ENCODE data around the gene XYLT1. TPM values are rescaled to one million over a fixed set of nuclear protein-coding genes. Genes with fewer than 3 reads are reported as not detected.

XYLT1 gene
- total RNA-seq, 2 donors from 2014 or later = 6.0 to 15.2 TPM

DNA sequence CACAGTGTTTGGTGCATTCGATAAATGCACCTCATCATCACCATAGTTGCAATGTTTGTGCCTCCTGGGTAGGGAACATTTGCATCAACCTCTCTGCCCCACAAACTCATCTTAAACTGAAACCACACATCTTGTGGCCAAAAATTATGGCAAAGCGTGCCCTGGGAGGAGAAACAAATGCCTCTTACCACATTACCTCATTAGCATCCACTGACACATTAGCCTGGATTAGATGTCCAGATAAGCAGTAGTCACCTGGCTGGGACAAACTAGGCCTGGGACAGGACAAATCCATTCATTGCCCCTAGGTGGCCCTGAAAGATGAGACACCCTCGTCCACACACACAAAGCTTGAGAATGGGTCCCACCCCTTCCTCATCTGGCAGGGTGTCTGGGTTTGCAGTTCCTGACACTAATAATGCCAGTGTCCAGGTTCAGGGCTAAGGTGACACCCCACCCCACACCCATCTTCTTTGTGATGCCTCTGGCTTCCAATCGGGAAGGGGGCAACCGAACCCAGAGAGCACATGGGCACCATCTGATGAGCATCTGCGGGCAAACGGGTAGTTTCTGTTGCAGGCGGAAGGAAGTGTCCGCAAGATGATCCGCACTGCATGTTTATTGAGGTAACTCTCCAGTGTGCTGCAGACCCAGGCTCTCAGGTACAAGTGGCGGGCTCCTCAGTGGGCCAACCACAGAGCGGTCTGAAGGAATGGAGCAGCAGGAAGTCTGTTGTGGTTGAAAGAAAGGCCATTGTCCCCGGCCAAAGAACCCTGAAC lies 8.6 kb downstream of the XYLT1 start:
- DNase-seq (no peak), ATAC-seq (no peak)
- Histone ChIP-seq H3K4me3 (no peak overlapping the region), H3K9me3 (no peaks in the 10 kb centered on the region), H3K27ac (no peak overlapping the region), H3K27me3 (no peaks in the 10 kb centered on the region), H3K36me3 (replicated peaks in 1 of 2; ENCODE audit: insufficient read depth in 1 of 2, low read depth in 2 of 2) (no peaks in the 10 kb centered on the region), H3K4me1 (no peaks in the 10 kb centered on the region)
- WGBS, 2 donors = 82 to 86% methylated on average over 8 to 13 of the region's 13 CpGs
- intact Hi-C loops (cut with DNase I) = loop anchor here (10.0 kb wide), 2 partner anchors 47 to 187 kb away; no protein-coding TSS in a partner anchor
- TF ChIP-seq, protein P1, sequence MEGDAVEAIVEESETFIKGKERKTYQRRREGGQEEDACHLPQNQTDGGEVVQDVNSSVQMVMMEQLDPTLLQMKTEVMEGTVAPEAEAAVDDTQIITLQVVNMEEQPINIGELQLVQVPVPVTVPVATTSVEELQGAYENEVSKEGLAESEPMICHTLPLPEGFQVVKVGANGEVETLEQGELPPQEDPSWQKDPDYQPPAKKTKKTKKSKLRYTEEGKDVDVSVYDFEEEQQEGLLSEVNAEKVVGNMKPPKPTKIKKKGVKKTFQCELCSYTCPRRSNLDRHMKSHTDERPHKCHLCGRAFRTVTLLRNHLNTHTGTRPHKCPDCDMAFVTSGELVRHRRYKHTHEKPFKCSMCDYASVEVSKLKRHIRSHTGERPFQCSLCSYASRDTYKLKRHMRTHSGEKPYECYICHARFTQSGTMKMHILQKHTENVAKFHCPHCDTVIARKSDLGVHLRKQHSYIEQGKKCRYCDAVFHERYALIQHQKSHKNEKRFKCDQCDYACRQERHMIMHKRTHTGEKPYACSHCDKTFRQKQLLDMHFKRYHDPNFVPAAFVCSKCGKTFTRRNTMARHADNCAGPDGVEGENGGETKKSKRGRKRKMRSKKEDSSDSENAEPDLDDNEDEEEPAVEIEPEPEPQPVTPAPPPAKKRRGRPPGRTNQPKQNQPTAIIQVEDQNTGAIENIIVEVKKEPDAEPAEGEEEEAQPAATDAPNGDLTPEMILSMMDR (IDR thresholded peaks at IDR 0.05) = no peak
- TF ChIP-seq POLR2A (IDR thresholded peaks at IDR 0.05) = no peak

DNA sequence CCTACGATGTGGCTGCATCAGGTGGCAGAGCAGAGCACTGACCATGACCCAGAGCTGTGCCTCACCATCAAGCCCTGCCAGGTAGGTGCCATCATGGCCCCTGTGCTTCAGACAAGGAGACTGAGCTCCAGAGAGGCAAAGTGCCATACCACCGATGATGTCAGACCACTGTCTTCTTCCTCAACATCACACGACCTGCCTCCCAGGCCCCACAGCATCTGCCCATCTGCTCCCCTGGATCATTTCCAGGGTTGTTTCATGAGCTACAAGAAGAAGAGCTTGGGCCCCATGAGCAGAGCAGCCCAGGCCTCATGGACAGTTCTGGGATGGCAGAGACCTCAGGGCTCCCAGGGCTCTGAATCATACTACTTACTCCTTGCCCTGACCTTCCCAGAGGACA lies 9.9 kb downstream of the XYLT1 start:
- no peaks in the 10 kb centered on the region for H3K36me3 ChIP-seq (replicated peaks in 1 of 2; ENCODE audit: insufficient read depth in 1 of 2, low read depth in 2 of 2)
- no peaks in the 10 kb centered on the region for H3K4me1 ChIP-seq
- TF ChIP-seq, protein P1 (IDR thresholded peaks at IDR 0.05) = no peak
- no peak for TF ChIP-seq POLR2A (IDR thresholded peaks at IDR 0.05)
- H3K27ac ChIP-seq = no peak overlapping the region
- no peak for DNase-seq
- no peaks in the 10 kb centered on the region for H3K27me3 ChIP-seq
- WGBS, 2 donors = 84 to 87% methylated on average over 3 of the region's 3 CpGs
- no peak for ATAC-seq
- intact Hi-C loops (cut with DNase I) = loop anchor here (10.0 kb wide), 2 partner anchors 46 to 186 kb away; no protein-coding TSS in a partner anchor
- no peaks in the 10 kb centered on the region for H3K9me3 ChIP-seq
- H3K4me3 ChIP-seq = no peak overlapping the region

DNA sequence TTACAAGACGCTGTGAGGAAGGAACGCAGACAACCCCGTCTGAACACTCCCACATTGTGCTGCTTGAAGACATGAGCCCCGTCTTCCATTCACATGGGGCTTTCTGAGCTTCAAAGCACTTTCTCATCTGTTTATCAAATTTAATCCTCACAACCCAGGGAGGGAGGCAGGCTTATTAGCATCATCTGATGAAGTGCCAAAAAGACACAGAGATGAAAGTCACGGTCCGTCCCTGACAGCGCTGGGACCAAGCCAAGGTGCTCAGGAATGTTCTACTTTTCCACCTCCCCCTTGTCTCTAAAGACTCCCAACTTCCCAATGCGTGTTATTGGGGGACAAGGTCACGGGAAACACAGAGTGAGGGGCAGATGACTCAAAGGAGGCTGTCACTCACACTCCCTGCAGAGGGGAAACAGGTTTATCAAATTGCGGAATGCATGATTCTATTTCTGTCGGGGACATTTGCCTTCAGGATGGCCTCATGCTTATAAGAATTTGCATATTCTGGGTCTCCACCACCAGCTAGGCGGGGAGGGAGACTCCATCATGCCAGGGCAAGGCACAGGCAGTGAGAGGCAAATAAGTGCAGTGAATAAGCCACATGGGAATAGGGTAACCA lies 10.7 kb downstream of the XYLT1 start:
- Histone ChIP-seq H3K4me3 (no peak overlapping the region), H3K9me3 (no peaks in the 10 kb centered on the region), H3K4me1 (no peaks in the 10 kb centered on the region), H3K27me3 (no peaks in the 10 kb centered on the region), H3K27ac (no peak overlapping the region), H3K36me3 (replicated peaks in 1 of 2; ENCODE audit: insufficient read depth in 1 of 2, low read depth in 2 of 2) (no peaks in the 10 kb centered on the region)
- intact Hi-C loops (cut with DNase I) = loop anchor here (10.0 kb wide), 2 partner anchors 45 to 185 kb away; no protein-coding TSS in a partner anchor
- ATAC-seq (no peak), DNase-seq (no peak)
- TF ChIP-seq POLR2A (IDR thresholded peaks at IDR 0.05) = no peak
- TF ChIP-seq, protein P1 (IDR thresholded peaks at IDR 0.05) = no peak
- WGBS, 2 donors = 48 to 51% methylated on average over 12 of the region's 12 CpGs

DNA sequence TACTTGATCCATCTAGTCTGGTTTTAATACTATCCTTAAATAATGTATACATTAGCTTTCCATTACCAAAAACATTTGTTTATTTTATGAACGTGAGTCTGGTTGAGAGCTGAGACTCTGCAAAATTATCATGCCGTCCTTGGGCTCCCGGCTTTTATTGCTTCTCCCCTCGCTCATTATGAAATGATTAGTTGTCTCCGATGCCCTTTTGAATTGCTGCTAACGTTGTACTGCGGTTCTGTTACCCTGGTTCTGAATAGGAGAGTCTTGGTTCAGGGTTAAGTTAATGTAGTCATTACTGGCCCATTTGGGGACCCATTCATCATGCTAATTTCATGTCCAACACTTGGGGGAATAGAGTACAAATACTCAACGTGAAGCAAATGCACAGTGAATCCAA lies 12.8 kb downstream of the XYLT1 start:
- no peak for TF ChIP-seq POLR2A (IDR thresholded peaks at IDR 0.05)
- TF ChIP-seq, protein P1 (IDR thresholded peaks at IDR 0.05) = no peak
- no peaks in the 10 kb centered on the region for H3K27me3 ChIP-seq
- 68 to 71% methylated on average over 8 of the region's 8 CpGs for WGBS, 2 donors
- no peak for DNase-seq
- H3K4me1 ChIP-seq = no peaks in the 10 kb centered on the region
- intact Hi-C loops (cut with DNase I) = no loop called here
- H3K9me3 ChIP-seq = no peaks in the 10 kb centered on the region
- no peak for ATAC-seq
- H3K4me3 ChIP-seq = no peak overlapping the region
- no peak overlapping the region for H3K27ac ChIP-seq
- no peaks in the 10 kb centered on the region for H3K36me3 ChIP-seq (replicated peaks in 1 of 2; ENCODE audit: insufficient read depth in 1 of 2, low read depth in 2 of 2)
